GM19035 (cell line): ENCODE measurements around the gene QRFP.

Source experiments
- ATAC-seq: cut with Tn5 transposase; IDR thresholded peaks from one replicate; pipeline ENCODE4 v1.9.1; 2021; ENCODE audit not compliant: unreplicated experiment

QRFP gene

GRCh38 chr9:130872508-130872907 lies 24.1 kb downstream of the QRFP start:
- ATAC-seq, result no peak

GRCh38 chr9:130872093-130872492 lies 24.5 kb downstream of the QRFP start:
- ATAC-seq, result no peak

- ATAC-seq, result no peak
Measured at GRCh38 chr9:130871395-130872062, 25.1 kb downstream of the QRFP start.

GRCh38 chr9:130870491-130871381 lies 25.9 kb downstream of the QRFP start:
- no peak for ATAC-seq

- no peak for ATAC-seq
Measured at GRCh38 chr9:130869250-130869649, 27.4 kb downstream of the QRFP start.

GRCh38 chr9:130868230-130868629 lies 28.4 kb downstream of the QRFP start:
- ATAC-seq, result no peak

GRCh38 chr9:130867556-130867955 lies 29.1 kb downstream of the QRFP start:
- no peak for ATAC-seq

GRCh38 chr9:130866474-130866965 lies 30.1 kb downstream of the QRFP start:
- ATAC-seq, result no peak

GRCh38 chr9:130865921-130866320 lies 30.7 kb downstream of the QRFP start:
- no peak for ATAC-seq

GRCh38 chr9:130864541-130864940 lies 32.1 kb downstream of the QRFP start:
- no peak for ATAC-seq

- no peak for ATAC-seq
Measured at GRCh38 chr9:130862747-130863146, 33.9 kb downstream of the QRFP start.

- no peak for ATAC-seq
Measured at GRCh38 chr9:130862217-130862616, 34.4 kb downstream of the QRFP start.

GRCh38 chr9:130861372-130862180 lies 35.0 kb downstream of the QRFP start:
- ATAC-seq, result no peak

GRCh38 chr9:130860458-130861316 lies 35.9 kb downstream of the QRFP start:
- ATAC-seq, result no peak

- ATAC-seq, result no peak
Measured at GRCh38 chr9:130858739-130859705, 37.6 kb downstream of the QRFP start.

GRCh38 chr9:130857864-130858738 lies 38.5 kb downstream of the QRFP start:
- no peak for ATAC-seq

- no peak for ATAC-seq
Measured at GRCh38 chr9:130856474-130856873, 40.1 kb downstream of the QRFP start.

- no peak for ATAC-seq
Measured at GRCh38 chr9:130854835-130855234, 41.8 kb downstream of the QRFP start.
